WTC11 (cell line): ENCODE results near the gene EXOSC5. TPM values are rescaled to one million over a fixed set of nuclear protein-coding genes. Genes with fewer than 3 reads are reported as not detected.

Source experiments
- ATAC-seq: fragments of 200-7000 bp; cut with Tn5 transposase; 2 replicates; pipeline ENCODE4 v1.10.0; 2021; ENCODE audit warnings: mild to moderate bottlenecking, moderate library complexity
- CTCF ChIA-PET: fragments of 300-600 bp; sonication (Branson Sonifier 250); formaldehyde crosslinking; loops from one replicate; lab custom pipeline; 2021; ENCODE audit warnings: antibody characterized with exemption; lab: Charles Lee
- POLR2A ChIA-PET: fragments of 350-600 bp; sonication (Branson Sonifier 250); formaldehyde crosslinking; loops from one replicate; lab custom pipeline; 2021; ENCODE audit warnings: antibody characterized with exemption; lab: Charles Lee
- DNase-seq: peaks from one replicate; pipeline ENCODE4 v3.0.0; 2021; ENCODE audit warnings: low spot score
- H3K27ac Mint-ChIP-seq: 2 replicates; pipeline ENCODE4 v1.8.0; 2021; ENCODE audit warnings: mixed read lengths
- H3K27me3 Mint-ChIP-seq: 2 replicates; pipeline ENCODE4 v1.8.0; 2021; ENCODE audit warnings: low read depth, mild to moderate bottlenecking, moderate library complexity, mixed read lengths
- H3K36me3 Mint-ChIP-seq: 2 replicates; pipeline ENCODE4 v1.8.0; 2021; ENCODE audit warnings: mixed read lengths
- H3K4me1 Mint-ChIP-seq: 2 replicates; pipeline ENCODE4 v1.8.0; 2022; ENCODE audit warnings: mixed read lengths
- H3K4me3 Mint-ChIP-seq: 2 replicates; pipeline ENCODE4 v1.8.0; 2021; ENCODE audit warnings: mild to moderate bottlenecking, moderate library complexity, mixed read lengths
- H3K9me3 Mint-ChIP-seq: 2 replicates; pipeline ENCODE4 v1.8.0; 2021; ENCODE audit warnings: mixed read lengths
- AR ChIP-seq: fragments of 250-450 bp; sonication (Bioruptor Pico); IDR thresholded peaks from 2 replicates; pipeline ENCODE4 v1.9.0; 2021; ENCODE audit warnings: mild to moderate bottlenecking
- ARID4B ChIP-seq: sonication (generic); formaldehyde crosslinking; IDR thresholded peaks from 2 replicates; pipeline ENCODE4 v1.8.0; 2023; ENCODE audit warnings: missing genetic modification reagents, mild to moderate bottlenecking, borderline replicate concordance
- ATF1 ChIP-seq: sonication (generic); formaldehyde crosslinking; IDR thresholded peaks from 2 replicates; pipeline ENCODE4 v1.8.1; 2023; ENCODE audit warnings: mild to moderate bottlenecking, moderate library complexity, missing genetic modification reagents
- ATF3 ChIP-seq: sonication (generic); formaldehyde crosslinking; conservative IDR thresholded peaks from 2 replicates; pipeline ENCODE4 v1.8.1; 2022; ENCODE audit warnings: mild to moderate bottlenecking, missing genetic modification reagents
- CBFB ChIP-seq: sonication (generic); formaldehyde crosslinking; IDR thresholded peaks from 2 replicates; pipeline ENCODE4 v1.8.1; 2022; ENCODE audit warnings: mild to moderate bottlenecking, low read depth, missing genetic modification reagents
- CREM ChIP-seq: sonication (generic); formaldehyde crosslinking; IDR thresholded peaks from 2 replicates; pipeline ENCODE4 v1.8.1; 2022; ENCODE audit warnings: mild to moderate bottlenecking, missing genetic modification reagents, moderate library complexity
- ERG ChIP-seq: fragments of 250-450 bp; sonication (Bioruptor Pico); IDR thresholded peaks from 2 replicates; pipeline ENCODE4 v1.8.0; 2021; ENCODE audit warnings: mild to moderate bottlenecking
- ETV6 ChIP-seq: sonication (generic); formaldehyde crosslinking; IDR thresholded peaks from 2 replicates; pipeline ENCODE4 v1.8.1; 2022; ENCODE audit warnings: mild to moderate bottlenecking, missing genetic modification reagents
- MAX ChIP-seq: sonication (generic); formaldehyde crosslinking; IDR thresholded peaks from 2 replicates; pipeline ENCODE4 v1.8.0; 2022; ENCODE audit warnings: mild to moderate bottlenecking, missing genetic modification reagents
- NR1H2 ChIP-seq: sonication (generic); formaldehyde crosslinking; IDR thresholded peaks from 2 replicates; pipeline ENCODE4 v1.9.0; 2021; ENCODE audit warnings: mild to moderate bottlenecking, moderate library complexity, missing genetic modification reagents
- SMAD4 ChIP-seq: sonication (generic); formaldehyde crosslinking; IDR thresholded peaks from 2 replicates; pipeline ENCODE4 v1.8.0; 2022; ENCODE audit warnings: mild to moderate bottlenecking, missing genetic modification reagents
- SOX15 ChIP-seq: fragments of 250-450 bp; sonication (Bioruptor Pico); IDR thresholded peaks from 2 replicates; pipeline ENCODE4 v1.9.0; 2021; ENCODE audit warnings: mild to moderate bottlenecking
- TEAD1 ChIP-seq: sonication (generic); formaldehyde crosslinking; IDR thresholded peaks from 2 replicates; pipeline ENCODE4 v1.8.0; 2022; ENCODE audit warnings: mild to moderate bottlenecking, missing genetic modification reagents
- TP53 ChIP-seq: sonication (generic); formaldehyde crosslinking; IDR thresholded peaks from 2 replicates; pipeline ENCODE4 v1.8.1; 2023; ENCODE audit warnings: mild to moderate bottlenecking, missing genetic modification reagents
- ZNF121 ChIP-seq: sonication (generic); formaldehyde crosslinking; IDR thresholded peaks from 2 replicates; pipeline ENCODE4 v1.8.0; 2023; ENCODE audit warnings: missing genetic modification reagents
- ZNF396 ChIP-seq: fragments of 250-450 bp; sonication (Bioruptor Pico); IDR thresholded peaks from 2 replicates; pipeline ENCODE4 v1.8.0; 2021; ENCODE audit warnings: mild to moderate bottlenecking, moderate library complexity, borderline replicate concordance
- ZNF671 ChIP-seq: fragments of 250-450 bp; sonication (Bioruptor Pico); IDR thresholded peaks from 2 replicates; pipeline ENCODE4 v1.8.0; 2021; ENCODE audit warnings: mild to moderate bottlenecking
- total RNA-seq: library from RNA; stranded (reverse); gene quantifications from 3 replicates; pipeline ENCODE4 v1.2.3, GENCODE V29; 2021
- TF ChIP-seq, protein P1 (sequence below): sonication (generic); formaldehyde crosslinking; IDR thresholded peaks from 2 replicates; pipeline ENCODE4 v1.8.1; 2022; ENCODE audit warnings: mild to moderate bottlenecking, missing genetic modification reagents, moderate library complexity, borderline replicate concordance
- TF ChIP-seq, protein P2 (sequence below): fragments of 250-450 bp; sonication (Bioruptor Pico); IDR thresholded peaks from 2 replicates; pipeline ENCODE4 v1.9.0; 2021; ENCODE audit warnings: mild to moderate bottlenecking

EXOSC5 gene
- total RNA-seq, 1 experiment from 2014 or later = 56.4 TPM

GRCh38 chr19:41411100-41411967, 14.2 kb upstream of the EXOSC5 start:
- DNase-seq (no peak), ATAC-seq (no peak)
- Mint-ChIP-seq H3K4me1 (peaks cover 13% of the 10 kb centered on the region), H3K27ac (no peak overlapping the region), H3K27me3 (no peaks in the 10 kb centered on the region; the same call in 1 of the 2 replicates), H3K9me3 (no peaks in the 10 kb centered on the region), H3K4me3 (no peak overlapping the region), H3K36me3 (no peaks in the 10 kb centered on the region; the same call in 1 of the 2 replicates)
- POLR2A ChIA-PET = no interaction called here
- CTCF ChIA-PET = no interaction called here
- TF ChIP-seq SMAD4 (CRISPR knock-in tag) (no peak), ETV6 (CRISPR knock-in tag) (no peak), SOX15 (no peak), MAX (CRISPR knock-in tag) (no peak), TEAD1 (CRISPR knock-in tag) (no peak), CREM (CRISPR knock-in tag) (no peak), ERG (CRISPR knock-in tag) (no peak), AR (CRISPR knock-in tag) (no peak), ZNF671 (CRISPR knock-in tag) (no peak), CBFB (no peak), NR1H2 (CRISPR knock-in tag) (no peak), ATF1 (CRISPR knock-in tag) (no peak)
- TF ChIP-seq, protein P1, sequence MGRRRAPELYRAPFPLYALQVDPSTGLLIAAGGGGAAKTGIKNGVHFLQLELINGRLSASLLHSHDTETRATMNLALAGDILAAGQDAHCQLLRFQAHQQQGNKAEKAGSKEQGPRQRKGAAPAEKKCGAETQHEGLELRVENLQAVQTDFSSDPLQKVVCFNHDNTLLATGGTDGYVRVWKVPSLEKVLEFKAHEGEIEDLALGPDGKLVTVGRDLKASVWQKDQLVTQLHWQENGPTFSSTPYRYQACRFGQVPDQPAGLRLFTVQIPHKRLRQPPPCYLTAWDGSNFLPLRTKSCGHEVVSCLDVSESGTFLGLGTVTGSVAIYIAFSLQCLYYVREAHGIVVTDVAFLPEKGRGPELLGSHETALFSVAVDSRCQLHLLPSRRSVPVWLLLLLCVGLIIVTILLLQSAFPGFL (CRISPR knock-in tag) = no peak
- TF ChIP-seq, protein P2, sequence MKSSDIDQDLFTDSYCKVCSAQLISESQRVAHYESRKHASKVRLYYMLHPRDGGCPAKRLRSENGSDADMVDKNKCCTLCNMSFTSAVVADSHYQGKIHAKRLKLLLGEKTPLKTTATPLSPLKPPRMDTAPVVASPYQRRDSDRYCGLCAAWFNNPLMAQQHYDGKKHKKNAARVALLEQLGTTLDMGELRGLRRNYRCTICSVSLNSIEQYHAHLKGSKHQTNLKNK (CRISPR knock-in tag) = no peak

GRCh38 chr19:41410336-41411054, 13.3 kb upstream of the EXOSC5 start:
- Mint-ChIP-seq H3K4me1 (peaks cover 13% of the 10 kb centered on the region), H3K4me3 (no peak overlapping the region), H3K27me3 (no peaks in the 10 kb centered on the region; the same call in 1 of the 2 replicates), H3K27ac (no peak overlapping the region), H3K9me3 (no peaks in the 10 kb centered on the region), H3K36me3 (no peaks in the 10 kb centered on the region)
- ChIA-PET CTCF (interaction anchor here (3.8 kb wide), 1 partner anchor 38 kb away, joined by 24 read pairs; no protein-coding TSS in a partner anchor), POLR2A (no interaction called here)
- no peak for DNase-seq
- ATAC-seq = no peak
- TF ChIP-seq TP53 (CRISPR knock-in tag) (no peak), ZNF121 (CRISPR knock-in tag) (no peak), ARID4B (CRISPR knock-in tag) (no peak), ATF3 (CRISPR knock-in tag) (no peak), ZNF396 (no peak), AR (CRISPR knock-in tag) (no peak)
